Epithelial cell of esophagus (primary cell): ENCODE data around the gene RHOV.

Source experiments
- DNase-seq: peaks from one replicate; pipeline ENCODE4 v3.0.0; 2010; ENCODE audit warnings: low read depth
- H3K4me3 ChIP-seq: 2 replicates; pipeline ENCODE4 v1.5.1; 2011; ENCODE audit warnings: mild to moderate bottlenecking, low read length, control low read depth
- TF ChIP-seq, protein P1 (sequence below): IDR thresholded peaks from 2 replicates; pipeline ENCODE4 v1.5.1; 2011; ENCODE audit warnings: low read depth, mild to moderate bottlenecking, low read length, control low read depth, inconsistent platforms; ENCODE audit not compliant: insufficient read depth; ENCODE audit errors: missing control alignments

RHOV gene

DNA sequence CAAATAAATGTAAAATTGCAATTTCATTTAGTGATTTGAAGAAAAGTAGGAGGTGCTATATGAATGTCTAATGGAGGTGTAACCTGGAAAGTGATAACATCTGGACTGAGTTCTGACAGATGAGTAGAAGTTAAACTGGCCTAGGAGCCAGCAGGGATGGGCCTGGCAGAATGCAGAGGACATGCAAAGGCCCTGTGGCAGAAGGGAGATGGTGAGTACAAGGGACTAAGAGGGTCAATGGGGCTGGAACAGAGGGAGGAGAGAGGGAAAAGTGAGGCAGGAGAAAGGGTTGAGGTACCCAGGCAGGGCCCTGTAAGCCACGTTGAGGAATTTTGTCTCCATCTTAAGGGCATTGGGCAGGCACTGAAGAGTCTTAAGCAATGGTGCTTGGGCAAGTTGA is 42.2 kb downstream of the RHOV start:
- H3K4me3 ChIP-seq, result no peak overlapping the region
- no peak for DNase-seq
- TF ChIP-seq, protein P1, sequence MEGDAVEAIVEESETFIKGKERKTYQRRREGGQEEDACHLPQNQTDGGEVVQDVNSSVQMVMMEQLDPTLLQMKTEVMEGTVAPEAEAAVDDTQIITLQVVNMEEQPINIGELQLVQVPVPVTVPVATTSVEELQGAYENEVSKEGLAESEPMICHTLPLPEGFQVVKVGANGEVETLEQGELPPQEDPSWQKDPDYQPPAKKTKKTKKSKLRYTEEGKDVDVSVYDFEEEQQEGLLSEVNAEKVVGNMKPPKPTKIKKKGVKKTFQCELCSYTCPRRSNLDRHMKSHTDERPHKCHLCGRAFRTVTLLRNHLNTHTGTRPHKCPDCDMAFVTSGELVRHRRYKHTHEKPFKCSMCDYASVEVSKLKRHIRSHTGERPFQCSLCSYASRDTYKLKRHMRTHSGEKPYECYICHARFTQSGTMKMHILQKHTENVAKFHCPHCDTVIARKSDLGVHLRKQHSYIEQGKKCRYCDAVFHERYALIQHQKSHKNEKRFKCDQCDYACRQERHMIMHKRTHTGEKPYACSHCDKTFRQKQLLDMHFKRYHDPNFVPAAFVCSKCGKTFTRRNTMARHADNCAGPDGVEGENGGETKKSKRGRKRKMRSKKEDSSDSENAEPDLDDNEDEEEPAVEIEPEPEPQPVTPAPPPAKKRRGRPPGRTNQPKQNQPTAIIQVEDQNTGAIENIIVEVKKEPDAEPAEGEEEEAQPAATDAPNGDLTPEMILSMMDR, result no peak

DNA sequence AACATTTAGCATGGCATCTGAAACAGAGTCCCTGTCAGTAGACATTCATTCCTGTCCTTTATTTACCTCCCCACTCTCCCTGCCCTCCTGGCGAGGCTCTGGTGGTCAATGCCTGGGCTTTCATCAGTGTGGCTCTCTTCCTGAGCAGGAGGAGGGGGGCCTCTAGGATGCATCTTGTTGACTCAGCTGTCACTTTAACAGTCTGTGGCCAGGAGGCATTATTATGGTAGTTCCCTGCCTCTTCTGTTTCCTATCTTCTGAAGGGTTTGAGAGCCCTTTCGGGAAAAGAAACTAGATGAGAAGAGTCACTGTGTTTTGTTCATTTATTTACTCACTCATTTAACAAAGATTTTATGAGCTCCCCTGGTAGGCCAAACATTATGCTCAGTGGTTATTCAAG is 43.1 kb downstream of the RHOV start:
- H3K4me3 ChIP-seq, result no peak overlapping the region
- TF ChIP-seq, protein P1, result no peak
- DNase-seq, result no peak

GRCh38 chr15:40829115-40829514 is 44.9 kb downstream of the RHOV start:
- TF ChIP-seq, protein P1, result no peak
- no peak for DNase-seq
- no peak overlapping the region for H3K4me3 ChIP-seq

DNA sequence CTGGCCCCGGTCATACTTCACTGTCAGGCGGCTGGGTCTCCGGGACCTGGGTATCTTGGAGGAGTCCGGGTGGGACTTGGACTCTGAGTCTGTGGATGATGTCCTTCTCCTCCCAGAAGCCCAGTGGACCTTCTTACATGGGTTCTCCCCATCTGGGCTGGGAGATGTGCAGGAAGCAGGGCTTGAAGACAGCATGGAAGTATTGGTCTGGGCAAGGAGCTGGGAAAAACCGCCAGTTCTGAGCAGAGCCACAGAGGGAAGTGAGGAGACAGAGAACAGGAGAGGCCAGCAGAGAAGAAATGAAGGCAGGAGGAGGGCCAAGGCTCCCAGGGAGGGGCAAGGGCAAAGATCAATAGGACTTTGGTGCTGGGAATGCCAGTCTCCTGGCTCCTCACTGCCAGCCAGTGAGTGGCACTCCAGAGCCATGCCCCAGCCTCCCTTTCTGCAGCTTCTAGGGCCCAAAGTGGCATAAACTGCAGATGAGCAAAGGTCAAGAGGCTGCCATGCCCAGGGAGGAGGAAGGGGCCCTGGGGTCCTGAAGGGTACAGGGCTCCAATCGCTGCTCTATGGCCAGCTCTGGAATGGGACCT is 45.5 kb downstream of the RHOV start, which contains the start of gene PPP1R14D:
PPP1R14D (minus strand) TSS at position 262 of the 590 bp plus-strand sequence; CDS start at position 195, 67 bp downstream.
- TF ChIP-seq, protein P1, result no peak
- DNase-seq, result no peak
- no peak within 1 kb of the TSS for H3K4me3 ChIP-seq

DNA sequence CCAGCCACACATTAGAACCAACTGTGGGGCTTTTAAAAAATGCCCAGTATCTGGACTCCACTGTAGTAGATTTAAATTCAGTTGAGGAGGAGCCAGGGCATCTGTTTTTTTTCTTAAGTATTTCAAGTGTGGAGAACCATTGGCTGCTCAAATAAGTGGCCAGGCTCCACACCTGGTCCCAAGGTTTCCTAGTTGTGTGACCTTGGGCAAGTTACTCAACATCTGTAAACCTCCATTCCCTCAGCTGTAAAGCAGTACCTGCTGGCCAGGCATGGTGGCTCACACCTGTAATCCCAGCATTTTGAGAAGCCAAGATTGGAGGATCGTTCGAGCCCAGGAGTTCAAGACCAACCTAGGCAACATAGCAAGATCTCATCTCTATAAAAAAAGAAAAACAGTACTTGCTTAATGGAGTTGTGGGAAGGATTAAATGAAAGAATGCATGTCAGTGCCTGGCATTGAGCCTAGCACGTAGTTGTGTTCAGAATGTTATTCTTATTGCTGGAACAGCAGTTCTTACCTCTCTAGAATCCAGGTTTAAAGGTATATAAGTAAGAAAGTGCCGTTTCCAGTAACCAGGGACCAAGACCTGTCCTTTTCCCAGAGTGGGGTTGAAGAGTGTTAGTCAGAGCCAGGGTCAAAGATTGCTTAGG is 47.5 kb downstream of the RHOV start:
- H3K4me3 ChIP-seq, result no peak overlapping the region
- DNase-seq, result no peak
- TF ChIP-seq, protein P1, result no peak

- H3K4me3 ChIP-seq, result no peak overlapping the region
- DNase-seq, result peak; percentile 56
- TF ChIP-seq, protein P1, result no peak
Observed at GRCh38 chr15:40825661-40826422, 48.2 kb downstream of the RHOV start.
